Measurements from ENCODE around the gene CDCA4.

The CDCA4 gene

DNA sequence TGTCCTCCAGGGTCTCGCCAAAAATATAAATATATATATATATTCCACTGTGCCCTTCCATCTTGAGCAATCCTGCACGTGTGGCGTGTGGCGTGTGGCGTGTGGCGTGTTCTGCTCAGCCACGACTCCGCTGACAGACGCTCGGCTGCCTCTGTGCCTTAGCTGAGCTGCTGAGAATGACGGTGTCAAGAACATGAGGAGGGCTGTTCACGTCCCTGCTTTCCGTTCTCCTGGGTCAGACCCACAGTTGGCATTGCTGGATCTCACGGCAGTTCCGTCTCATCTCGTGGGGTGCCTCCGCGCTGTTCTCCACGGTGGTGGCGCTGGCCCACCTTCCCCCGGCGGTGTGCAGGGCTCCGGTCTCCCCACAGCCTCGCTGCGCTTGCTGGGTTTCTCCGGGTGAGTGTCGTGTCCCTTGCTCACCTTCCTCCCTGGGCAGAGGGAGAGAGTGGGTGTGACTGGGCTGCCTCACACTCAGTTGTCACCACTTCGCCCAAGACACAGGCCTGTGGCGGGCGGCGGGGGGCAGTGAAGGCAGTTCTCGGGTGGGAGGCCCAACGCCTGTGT, 34.9 kb upstream of the CDCA4 start:
- H3K4me3 ChIP-seq (ENCODE audit: low read depth, low read length): no peak overlapping the region
- no peak for DNase-seq (ENCODE audit: low read depth)
- TF ChIP-seq CTCF (IDR thresholded peaks at IDR 0.05; ENCODE audit: control insufficient read depth, extremely low read depth, insufficient read depth): no peak

- DNase-seq (ENCODE audit: low read depth): no peak
- no peak for TF ChIP-seq CTCF (IDR thresholded peaks at IDR 0.05; ENCODE audit: control insufficient read depth, extremely low read depth, insufficient read depth)
- no peak overlapping the region for H3K4me3 ChIP-seq (ENCODE audit: low read depth, low read length)
Observed at GRCh38 chr14:105055334-105055733, 34.5 kb upstream of the CDCA4 start.

DNA sequence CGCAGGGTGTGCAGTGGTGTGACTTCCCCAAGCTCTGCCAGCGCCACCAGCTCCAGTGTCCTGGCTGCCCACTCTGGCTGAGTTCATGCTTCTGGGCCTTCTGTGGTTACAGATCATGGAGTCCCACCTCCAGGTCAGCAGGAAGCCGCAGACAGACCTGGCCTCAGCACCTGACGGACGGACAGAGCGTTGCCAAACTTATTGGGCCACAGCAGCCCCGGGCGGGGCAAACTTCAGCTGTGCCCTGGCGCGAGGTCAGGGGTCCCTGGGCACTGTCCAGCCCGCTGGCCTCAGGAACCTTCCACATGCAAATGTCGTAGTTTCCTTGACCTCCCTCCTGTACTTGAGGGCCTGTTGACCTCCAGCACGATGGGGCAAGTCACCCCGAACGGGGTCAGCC, 33.1 kb upstream of the CDCA4 start:
- DNase-seq (ENCODE audit: low read depth): no peak
- H3K4me3 ChIP-seq (ENCODE audit: low read depth, low read length): no peak overlapping the region
- TF ChIP-seq CTCF (IDR thresholded peaks at IDR 0.05; ENCODE audit: control insufficient read depth, extremely low read depth, insufficient read depth): no peak

GRCh38 chr14:105053421-105053820, 32.5 kb upstream of the CDCA4 start:
- DNase-seq (ENCODE audit: low read depth): no peak
- TF ChIP-seq CTCF (IDR thresholded peaks at IDR 0.05; ENCODE audit: control insufficient read depth, extremely low read depth, insufficient read depth): no peak
- H3K4me3 ChIP-seq (ENCODE audit: low read depth, low read length): no peak overlapping the region

DNA sequence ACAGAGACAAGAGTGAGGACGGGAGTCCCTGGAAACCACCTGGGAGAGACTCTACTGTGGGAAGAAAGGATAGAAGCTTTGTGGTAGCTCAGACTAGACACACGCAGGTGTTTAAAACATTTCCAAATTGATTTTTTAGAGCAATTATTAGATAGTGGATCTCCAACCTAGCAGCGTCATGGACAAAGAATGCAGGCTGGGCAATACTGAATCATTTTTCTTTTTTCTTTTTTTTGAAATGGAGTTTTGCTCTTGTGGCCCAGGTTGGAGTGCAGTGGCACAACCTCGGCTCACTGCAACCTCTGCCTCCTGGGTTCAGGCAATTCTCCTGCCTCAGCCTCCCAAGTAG, 31.2 kb upstream of the CDCA4 start:
- no peak for TF ChIP-seq CTCF (IDR thresholded peaks at IDR 0.05; ENCODE audit: control insufficient read depth, extremely low read depth, insufficient read depth)
- H3K4me3 ChIP-seq (ENCODE audit: low read depth, low read length): no peak overlapping the region
- DNase-seq (ENCODE audit: low read depth): no peak

DNA sequence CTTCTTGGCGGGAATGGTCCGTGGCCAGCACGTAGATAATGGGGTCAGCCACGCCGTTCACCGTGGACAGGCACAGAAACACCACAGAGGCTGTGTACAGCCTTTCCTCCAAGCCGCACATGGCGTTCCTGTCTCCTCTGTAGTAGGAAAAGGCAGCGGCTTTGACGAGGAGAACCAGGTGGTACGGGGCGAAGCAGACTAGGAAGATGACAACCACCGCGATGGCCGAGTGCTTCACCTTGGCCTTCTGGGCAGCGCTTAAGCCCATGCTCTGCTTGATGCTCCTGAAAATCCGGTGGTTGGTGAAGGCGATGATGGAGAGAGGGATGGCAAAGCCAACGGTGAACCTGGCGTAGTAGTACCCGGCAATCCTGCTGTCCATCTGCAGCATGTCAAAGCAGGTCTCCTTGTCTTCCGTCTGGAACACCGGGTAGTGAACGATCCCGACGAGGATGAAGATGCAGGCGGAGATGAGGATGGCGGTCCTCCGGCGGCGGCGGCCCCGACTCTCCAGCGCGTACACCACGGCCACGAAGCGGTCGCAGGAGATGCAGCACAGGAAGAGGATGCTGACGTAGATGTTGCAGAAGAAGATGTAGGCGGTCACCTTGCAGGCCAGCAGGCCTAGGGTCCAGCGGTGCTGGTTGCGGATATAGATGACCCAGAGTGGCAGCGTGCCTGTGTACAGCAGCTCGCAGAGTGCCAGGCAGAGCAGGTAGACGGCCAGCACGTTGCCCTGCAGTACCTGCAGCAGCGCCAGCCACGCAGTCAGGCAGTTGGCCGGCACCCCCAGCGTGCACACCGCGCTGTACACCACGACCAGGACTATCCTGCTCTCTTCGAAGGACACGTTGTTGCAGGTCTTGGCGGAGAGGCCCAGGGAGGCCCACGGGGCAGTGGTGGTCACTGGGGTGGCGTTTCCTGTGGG, 30.6 kb upstream of the CDCA4 start:
- TF ChIP-seq CTCF (IDR thresholded peaks at IDR 0.05; ENCODE audit: control insufficient read depth, extremely low read depth, insufficient read depth): no peak
- H3K4me3 ChIP-seq (ENCODE audit: low read depth, low read length): no peak overlapping the region

More for the DNA sequence above, 30.6 kb upstream of the CDCA4 start:
- DNase-seq (ENCODE audit: low read depth): no peak

All from LNCaP clone FGC (cell line).